ENCODE data around the gene IL17F. TPM values are rescaled to one million over a fixed set of nuclear protein-coding genes. Genes with fewer than 3 reads are reported as not detected.

IL17F gene
- polyA plus RNA-seq, 3 donors: not detected

DNA sequence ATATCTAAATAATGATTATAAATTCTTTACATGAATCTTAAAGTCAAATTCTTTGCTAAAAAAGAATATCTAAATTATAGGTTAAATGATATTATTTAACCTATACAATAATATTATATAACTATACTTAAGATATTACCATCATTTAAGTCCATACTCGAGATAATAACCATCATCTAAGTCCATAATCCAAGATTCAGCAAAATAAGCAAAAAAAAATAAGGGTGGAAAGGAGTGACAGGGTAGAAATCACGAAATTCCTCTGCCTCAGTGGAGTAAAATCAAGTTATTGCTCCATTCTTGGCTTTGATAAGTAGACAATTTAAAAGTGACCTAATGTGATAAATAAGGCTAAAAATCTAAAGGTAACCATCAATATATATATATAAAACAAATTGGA is 48.4 kb downstream of the IL17F start:
- peaks cover 14 to 29% (median 22%) of the 10 kb centered on the region in 7 donors for H3K9me3 Mint-ChIP-seq
- H3K27me3 ChIP-seq (ENCODE audit: control insufficient read depth in 2 of 2, insufficient read depth in 2 of 2, low read length in 2 of 2): no peaks in the 10 kb centered on the region
- H3K9me3 ChIP-seq (replicated peaks in 1 of 2; ENCODE audit: control insufficient read depth in 1 of 2, insufficient read depth in 1 of 2, low read length in 2 of 2): peaks cover 13 to 20% of the 10 kb centered on the region in 2 donors
- no peak overlapping the region for H3K27ac Mint-ChIP-seq
- peaks cover 0 to 1% (median 0%) of the 10 kb centered on the region in 3 donors for H3K27me3 Mint-ChIP-seq (ENCODE audit: low read depth in 3 of 3)
- no peaks in the 10 kb centered on the region for H4K20me1 ChIP-seq (ENCODE audit: insufficient read depth, low read length)
- no peaks in the 10 kb centered on the region for H3K4me1 ChIP-seq (ENCODE audit: control insufficient read depth in 1 of 2, insufficient read depth in 2 of 2, low read length in 2 of 2)
- no peak overlapping the region for H3K4me3 Mint-ChIP-seq
- no peak overlapping the region for H3K4me3 ChIP-seq (replicated peaks in 1 of 3; ENCODE audit: low read depth in 2 of 3, low read length in 3 of 3)
- H3K9ac ChIP-seq (ENCODE audit: insufficient read depth, low read length, poor library complexity, severe bottlenecking): no peak overlapping the region
- no peaks in the 10 kb centered on the region for H3K4me1 Mint-ChIP-seq
- intact Hi-C loops (cut with micrococcal nuclease): no loop called here
- H3K4me2 ChIP-seq (replicated peaks; ENCODE audit: extremely low read depth, low read length, poor library complexity, severe bottlenecking): no peak overlapping the region
- H3K27ac ChIP-seq (ENCODE audit: low read depth in 1 of 2, low read length in 2 of 2): no peak overlapping the region
- H2AFZ ChIP-seq (ENCODE audit: insufficient read depth, low read depth, low read length, poor library complexity, severe bottlenecking): no peak overlapping the region
- no CpG with 5 or more reads among the region's 2 CpGs for WGBS (ENCODE audit: insufficient coverage)
- no peaks in the 10 kb centered on the region for H3K36me3 ChIP-seq (replicated peaks in 1 of 2; ENCODE audit: control insufficient read depth in 1 of 2, insufficient read depth in 2 of 2, low read length in 2 of 2)
- DNase-seq: no peak
- H3K36me3 Mint-ChIP-seq: no peaks in the 10 kb centered on the region
- TF ChIP-seq, protein P1, sequence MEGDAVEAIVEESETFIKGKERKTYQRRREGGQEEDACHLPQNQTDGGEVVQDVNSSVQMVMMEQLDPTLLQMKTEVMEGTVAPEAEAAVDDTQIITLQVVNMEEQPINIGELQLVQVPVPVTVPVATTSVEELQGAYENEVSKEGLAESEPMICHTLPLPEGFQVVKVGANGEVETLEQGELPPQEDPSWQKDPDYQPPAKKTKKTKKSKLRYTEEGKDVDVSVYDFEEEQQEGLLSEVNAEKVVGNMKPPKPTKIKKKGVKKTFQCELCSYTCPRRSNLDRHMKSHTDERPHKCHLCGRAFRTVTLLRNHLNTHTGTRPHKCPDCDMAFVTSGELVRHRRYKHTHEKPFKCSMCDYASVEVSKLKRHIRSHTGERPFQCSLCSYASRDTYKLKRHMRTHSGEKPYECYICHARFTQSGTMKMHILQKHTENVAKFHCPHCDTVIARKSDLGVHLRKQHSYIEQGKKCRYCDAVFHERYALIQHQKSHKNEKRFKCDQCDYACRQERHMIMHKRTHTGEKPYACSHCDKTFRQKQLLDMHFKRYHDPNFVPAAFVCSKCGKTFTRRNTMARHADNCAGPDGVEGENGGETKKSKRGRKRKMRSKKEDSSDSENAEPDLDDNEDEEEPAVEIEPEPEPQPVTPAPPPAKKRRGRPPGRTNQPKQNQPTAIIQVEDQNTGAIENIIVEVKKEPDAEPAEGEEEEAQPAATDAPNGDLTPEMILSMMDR (IDR thresholded peaks at IDR 0.05): no peak
- no peaks in the 10 kb centered on the region for H3K79me2 ChIP-seq (ENCODE audit: insufficient read depth, low read length)

DNA sequence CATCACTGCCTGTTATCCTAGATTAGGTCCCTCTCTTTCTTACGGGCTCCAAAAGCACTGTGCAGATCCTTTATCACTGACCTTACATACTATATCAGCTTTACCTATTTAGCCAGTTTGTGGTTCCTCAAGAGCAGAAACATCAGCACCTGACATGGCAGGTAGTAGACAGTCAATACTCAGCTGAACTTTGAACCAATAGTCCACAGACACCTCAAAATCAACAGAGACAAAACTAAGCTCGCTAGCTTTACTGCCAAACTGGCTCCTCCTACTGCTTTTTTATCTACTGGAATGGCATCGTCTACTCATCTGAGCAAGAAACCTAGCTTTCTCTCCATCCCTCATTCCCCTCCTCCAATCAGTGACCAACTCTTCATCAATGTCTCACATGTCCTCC is 52.5 kb downstream of the IL17F start:
- peaks cover 0 to 3% (median 0%) of the 10 kb centered on the region in 3 donors for H3K27me3 Mint-ChIP-seq (ENCODE audit: low read depth in 3 of 3)
- no peak overlapping the region for H3K4me3 Mint-ChIP-seq
- 67% methylated on average over 3 of the region's 3 CpGs for WGBS (ENCODE audit: insufficient coverage)

More for the DNA sequence above, 52.5 kb downstream of the IL17F start:
- intact Hi-C loops (cut with micrococcal nuclease): no loop called here
- no peak overlapping the region for H2AFZ ChIP-seq (ENCODE audit: insufficient read depth, low read depth, low read length, poor library complexity, severe bottlenecking)
- Mint-ChIP-seq H3K4me1 (no peaks in the 10 kb centered on the region), H3K27ac (no peak overlapping the region), H3K9me3 (peaks cover 0 to 6% (median 0%) of the 10 kb centered on the region in 7 donors), H3K36me3 (no peaks in the 10 kb centered on the region)
- DNase-seq: no peak
- H3K9ac ChIP-seq (ENCODE audit: insufficient read depth, low read length, poor library complexity, severe bottlenecking): no peak overlapping the region
- no peaks in the 10 kb centered on the region for H3K9me3 ChIP-seq (replicated peaks in 1 of 2; ENCODE audit: control insufficient read depth in 1 of 2, insufficient read depth in 1 of 2, low read length in 2 of 2)
- no peaks in the 10 kb centered on the region for H3K4me1 ChIP-seq (ENCODE audit: control insufficient read depth in 1 of 2, insufficient read depth in 2 of 2, low read length in 2 of 2)
- no peaks in the 10 kb centered on the region for H3K36me3 ChIP-seq (replicated peaks in 1 of 2; ENCODE audit: control insufficient read depth in 1 of 2, insufficient read depth in 2 of 2, low read length in 2 of 2)
- no peaks in the 10 kb centered on the region for H3K79me2 ChIP-seq (ENCODE audit: insufficient read depth, low read length)
- H3K4me3 ChIP-seq (replicated peaks in 1 of 3; ENCODE audit: low read depth in 2 of 3, low read length in 3 of 3): no peak overlapping the region
- H3K4me2 ChIP-seq (replicated peaks; ENCODE audit: extremely low read depth, low read length, poor library complexity, severe bottlenecking): no peak overlapping the region
- H3K27me3 ChIP-seq (ENCODE audit: control insufficient read depth in 2 of 2, insufficient read depth in 2 of 2, low read length in 2 of 2): no peaks in the 10 kb centered on the region
- no peak overlapping the region for H3K27ac ChIP-seq (ENCODE audit: low read depth in 1 of 2, low read length in 2 of 2)
- TF ChIP-seq, protein P1 (IDR thresholded peaks at IDR 0.05): no peak
- no peaks in the 10 kb centered on the region for H4K20me1 ChIP-seq (ENCODE audit: insufficient read depth, low read length)
